ENCODE results near the gene ADAMTSL1.

ADAMTSL1 gene

DNA sequence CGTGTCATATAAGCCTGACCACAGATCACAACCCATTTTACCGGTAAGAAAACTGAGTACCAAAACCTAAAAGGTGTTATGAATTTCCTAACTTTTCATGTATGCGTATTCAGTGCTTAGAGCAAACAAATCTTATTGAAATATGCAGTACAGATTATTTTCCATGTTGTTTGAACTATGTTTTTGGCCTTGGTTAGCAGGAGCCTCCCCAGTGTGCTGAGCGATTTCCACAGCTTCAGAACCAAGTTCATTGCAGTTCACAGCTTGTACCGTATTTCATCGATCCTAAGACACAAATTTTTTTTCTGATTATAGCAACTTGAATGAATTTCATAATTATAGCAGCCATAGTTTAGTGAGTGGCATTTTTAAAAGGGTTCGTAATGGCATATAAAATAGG lies 13.7 kb downstream of the ADAMTSL1 start:
- ChIA-PET POLR2A (no interaction called here), CTCF (interaction anchor here (0.7 to 3.9 kb wide), 3 partner anchors 12 to 45 kb away, joined by 3 to 15 read pairs (median 4); no protein-coding TSS in a partner anchor)
- TF ChIP-seq ZBTB20 (tag by site-specific recombination; IDR thresholded peaks at IDR 0.05) (no peak), ZNF629 (tag by site-specific recombination; IDR thresholded peaks at IDR 0.05) (no peak), ZNF398 (tag by site-specific recombination; IDR thresholded peaks at IDR 0.05) (no peak), PATZ1 (tag by site-specific recombination; IDR thresholded peaks at IDR 0.05) (no peak), ZNF626 (tag by site-specific recombination; IDR thresholded peaks at IDR 0.05) (no peak), ZNF274 (IDR thresholded peaks at IDR 0.05; ENCODE audit: low read length) (no peak), ZNF274 (tag by site-specific recombination; IDR thresholded peaks at IDR 0.05; ENCODE audit: borderline replicate concordance) (no peak), ZNF350 (tag by site-specific recombination; IDR thresholded peaks at IDR 0.05) (no peak), ZNF791 (tag by site-specific recombination; IDR thresholded peaks at IDR 0.05) (no peak), ZSCAN30 (tag by site-specific recombination; IDR thresholded peaks at IDR 0.05) (no peak), SP3 (tag by site-specific recombination; IDR thresholded peaks at IDR 0.05) (no peak), ZNF416 (tag by site-specific recombination; IDR thresholded peaks at IDR 0.05) (no peak), ZNF302 (tag by site-specific recombination; IDR thresholded peaks at IDR 0.05; ENCODE audit: low read depth) (no peak), ZNF169 (tag by site-specific recombination; IDR thresholded peaks at IDR 0.05) (no peak), ZNF670 (tag by site-specific recombination; IDR thresholded peaks at IDR 0.05; ENCODE audit: low read depth) (no peak), KLF1 (tag by site-specific recombination; IDR thresholded peaks at IDR 0.05) (no peak), ZNF747 (tag by site-specific recombination; IDR thresholded peaks at IDR 0.05) (no peak)
- TF ChIP-seq, protein P1, sequence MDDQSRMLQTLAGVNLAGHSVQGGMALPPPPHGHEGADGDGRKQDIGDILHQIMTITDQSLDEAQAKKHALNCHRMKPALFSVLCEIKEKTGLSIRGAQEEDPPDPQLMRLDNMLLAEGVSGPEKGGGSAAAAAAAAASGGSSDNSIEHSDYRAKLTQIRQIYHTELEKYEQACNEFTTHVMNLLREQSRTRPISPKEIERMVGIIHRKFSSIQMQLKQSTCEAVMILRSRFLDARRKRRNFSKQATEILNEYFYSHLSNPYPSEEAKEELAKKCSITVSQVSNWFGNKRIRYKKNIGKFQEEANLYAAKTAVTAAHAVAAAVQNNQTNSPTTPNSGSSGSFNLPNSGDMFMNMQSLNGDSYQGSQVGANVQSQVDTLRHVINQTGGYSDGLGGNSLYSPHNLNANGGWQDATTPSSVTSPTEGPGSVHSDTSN (CRISPR knock-in tag; IDR thresholded peaks at IDR 0.05) = no peak
- no peaks in the 10 kb centered on the region for H3K9me3 ChIP-seq (ENCODE audit: control insufficient read depth, insufficient read depth, low read depth, low read length)
- peaks cover 3% of the 10 kb centered on the region; the same call in 1 of the 2 replicates for H3K4me1 ChIP-seq (ENCODE audit: control insufficient read depth, insufficient read depth, low read length)
- no peak overlapping the region for H3K27ac ChIP-seq (ENCODE audit: extremely low read depth, low read depth, low read length)
- no peak overlapping the region for H3K4me3 ChIP-seq (ENCODE audit: low read depth, low read length)
- H3K36me3 ChIP-seq (ENCODE audit: control insufficient read depth in 2 of 2, insufficient read depth in 1 of 2, low read length in 2 of 2) = no peaks in the 10 kb centered on the region

GRCh38 chr9:18488886-18489285 lies 14.9 kb downstream of the ADAMTSL1 start:
- POLR2A ChIA-PET = no interaction called here
- TF ChIP-seq ZNF596 (tag by site-specific recombination; IDR thresholded peaks at IDR 0.05) = no peak
- no peak for TF ChIP-seq ZNF658 (tag by site-specific recombination; IDR thresholded peaks at IDR 0.05)
- TF ChIP-seq ZNF423 (tag by site-specific recombination; IDR thresholded peaks at IDR 0.05) = no peak
- TF ChIP-seq ZNF580 (tag by site-specific recombination; IDR thresholded peaks at IDR 0.05) = no peak
- TF ChIP-seq ZNF473 (tag by site-specific recombination; IDR thresholded peaks at IDR 0.05) = no peak
- TF ChIP-seq, protein P2, sequence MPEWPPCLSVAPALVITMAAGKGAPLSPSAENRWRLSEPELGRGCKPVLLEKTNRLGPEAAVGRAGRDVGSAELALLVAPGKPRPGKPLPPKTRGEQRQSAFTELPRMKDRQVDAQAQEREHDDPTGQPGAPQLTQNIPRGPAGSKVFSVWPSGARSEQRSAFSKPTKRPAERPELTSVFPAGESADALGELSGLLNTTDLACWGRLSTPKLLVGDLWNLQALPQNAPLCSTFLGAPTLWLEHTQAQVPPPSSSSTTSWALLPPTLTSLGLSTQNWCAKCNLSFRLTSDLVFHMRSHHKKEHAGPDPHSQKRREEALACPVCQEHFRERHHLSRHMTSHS (tag by site-specific recombination; IDR thresholded peaks at IDR 0.05) = no peak
- no peak for TF ChIP-seq ZFP37 (tag by site-specific recombination; IDR thresholded peaks at IDR 0.05)
- TF ChIP-seq ZNF311 (tag by site-specific recombination; IDR thresholded peaks at IDR 0.05; ENCODE audit: borderline replicate concordance) = no peak
- TF ChIP-seq SALL2 (tag by site-specific recombination; IDR thresholded peaks at IDR 0.05; ENCODE audit: borderline replicate concordance) = no peak
- Histone ChIP-seq H3K4me1 (ENCODE audit: control insufficient read depth, insufficient read depth, low read length) (peaks cover 3% of the 10 kb centered on the region), H3K27ac (ENCODE audit: extremely low read depth, low read depth, low read length) (no peak overlapping the region), H3K36me3 (ENCODE audit: control insufficient read depth in 2 of 2, insufficient read depth in 1 of 2, low read length in 2 of 2) (no peaks in the 10 kb centered on the region), H3K4me3 (ENCODE audit: low read depth, low read length) (no peak overlapping the region), H3K9me3 (ENCODE audit: control insufficient read depth, insufficient read depth, low read depth, low read length) (no peaks in the 10 kb centered on the region)
- CTCF ChIA-PET = interaction anchor here (1.9 kb wide), 1 partner anchor 46 kb away, joined by 9 read pairs; no protein-coding TSS in a partner anchor
